ENCODE data around the gene RAD51B. TPM values are rescaled to one million over a fixed set of nuclear protein-coding genes. Genes with fewer than 3 reads are reported as not detected.

Gene RAD51B
- total RNA-seq, 1 experiment from 2014 or later, result 29.9 TPM

GRCh38 chr14:67800743-67801142 lies 18.8 kb upstream of the RAD51B start:
- H3F3A ChIP-seq (ENCODE audit: insufficient read depth, low read depth), result no peaks in the 10 kb centered on the region
- H3K4me2 ChIP-seq, result no peak overlapping the region
- H2AFZ ChIP-seq, result no peak overlapping the region
- H3K9me2 ChIP-seq (ENCODE audit: insufficient read depth), result no peaks in the 10 kb centered on the region
- no peaks in the 10 kb centered on the region for H3K27me3 ChIP-seq (ENCODE audit: insufficient read depth, low read depth)
- H3K36me3 ChIP-seq (ENCODE audit: low read depth), result no peaks in the 10 kb centered on the region; the same call in 1 of the 2 replicates
- no peak for DNase-seq
- CTCF ChIA-PET, result no interaction called here
- TF ChIP-seq, protein P1, sequence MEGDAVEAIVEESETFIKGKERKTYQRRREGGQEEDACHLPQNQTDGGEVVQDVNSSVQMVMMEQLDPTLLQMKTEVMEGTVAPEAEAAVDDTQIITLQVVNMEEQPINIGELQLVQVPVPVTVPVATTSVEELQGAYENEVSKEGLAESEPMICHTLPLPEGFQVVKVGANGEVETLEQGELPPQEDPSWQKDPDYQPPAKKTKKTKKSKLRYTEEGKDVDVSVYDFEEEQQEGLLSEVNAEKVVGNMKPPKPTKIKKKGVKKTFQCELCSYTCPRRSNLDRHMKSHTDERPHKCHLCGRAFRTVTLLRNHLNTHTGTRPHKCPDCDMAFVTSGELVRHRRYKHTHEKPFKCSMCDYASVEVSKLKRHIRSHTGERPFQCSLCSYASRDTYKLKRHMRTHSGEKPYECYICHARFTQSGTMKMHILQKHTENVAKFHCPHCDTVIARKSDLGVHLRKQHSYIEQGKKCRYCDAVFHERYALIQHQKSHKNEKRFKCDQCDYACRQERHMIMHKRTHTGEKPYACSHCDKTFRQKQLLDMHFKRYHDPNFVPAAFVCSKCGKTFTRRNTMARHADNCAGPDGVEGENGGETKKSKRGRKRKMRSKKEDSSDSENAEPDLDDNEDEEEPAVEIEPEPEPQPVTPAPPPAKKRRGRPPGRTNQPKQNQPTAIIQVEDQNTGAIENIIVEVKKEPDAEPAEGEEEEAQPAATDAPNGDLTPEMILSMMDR (conservative IDR thresholded peaks at IDR 0.05), result no peak
- TF ChIP-seq EZH2 (IDR thresholded peaks at IDR 0.05; ENCODE audit: low read depth), result no peak
- no TSS peak for BruUV-seq (replicated peaks)
- no peak overlapping the region for H3K4me3 ChIP-seq
- H3K9me3 ChIP-seq (ENCODE audit: insufficient read depth, low read depth), result no peaks in the 10 kb centered on the region
- no peaks in the 10 kb centered on the region for H3K79me2 ChIP-seq (ENCODE audit: low read depth)
- intact Hi-C loops (cut with micrococcal nuclease; ENCODE audit: unreplicated experiment), result no loop called here
- POLR2A ChIA-PET (ENCODE audit: unreplicated experiment), result no interaction called here
- H4K20me1 ChIP-seq (ENCODE audit: insufficient read depth), result no peaks in the 10 kb centered on the region
- no peak overlapping the region for H3K27ac ChIP-seq
- no peaks in the 10 kb centered on the region for H3K4me1 ChIP-seq (replicated peaks; ENCODE audit: insufficient read depth)

GRCh38 chr14:67806246-67806645 lies 13.3 kb upstream of the RAD51B start:
- no peak overlapping the region for H3K4me2 ChIP-seq
- no peaks in the 10 kb centered on the region for H3K79me2 ChIP-seq (ENCODE audit: low read depth)
- no peak for DNase-seq
- H4K20me1 ChIP-seq (ENCODE audit: insufficient read depth), result no peaks in the 10 kb centered on the region
- BruUV-seq (replicated peaks), result no TSS peak
- H3K27ac ChIP-seq, result no peak overlapping the region
- no peaks in the 10 kb centered on the region for H3K9me2 ChIP-seq (ENCODE audit: insufficient read depth)
- H3K36me3 ChIP-seq (ENCODE audit: low read depth), result peaks cover 4% of the 10 kb centered on the region; the same call in 1 of the 2 replicates
- CTCF ChIA-PET, result no interaction called here
- H3K4me1 ChIP-seq (replicated peaks; ENCODE audit: insufficient read depth), result no peaks in the 10 kb centered on the region
- H3F3A ChIP-seq (ENCODE audit: insufficient read depth, low read depth), result no peaks in the 10 kb centered on the region
- H3K27me3 ChIP-seq (ENCODE audit: insufficient read depth, low read depth), result no peaks in the 10 kb centered on the region
- TF ChIP-seq, protein P1 (conservative IDR thresholded peaks at IDR 0.05), result no peak
- TF ChIP-seq EZH2 (IDR thresholded peaks at IDR 0.05; ENCODE audit: low read depth), result no peak
- intact Hi-C loops (cut with micrococcal nuclease; ENCODE audit: unreplicated experiment), result no loop called here
- no peak overlapping the region for H3K4me3 ChIP-seq
- POLR2A ChIA-PET (ENCODE audit: unreplicated experiment), result no interaction called here
- no peaks in the 10 kb centered on the region for H3K9me3 ChIP-seq (ENCODE audit: insufficient read depth, low read depth)
- no peak overlapping the region for H2AFZ ChIP-seq

DNA sequence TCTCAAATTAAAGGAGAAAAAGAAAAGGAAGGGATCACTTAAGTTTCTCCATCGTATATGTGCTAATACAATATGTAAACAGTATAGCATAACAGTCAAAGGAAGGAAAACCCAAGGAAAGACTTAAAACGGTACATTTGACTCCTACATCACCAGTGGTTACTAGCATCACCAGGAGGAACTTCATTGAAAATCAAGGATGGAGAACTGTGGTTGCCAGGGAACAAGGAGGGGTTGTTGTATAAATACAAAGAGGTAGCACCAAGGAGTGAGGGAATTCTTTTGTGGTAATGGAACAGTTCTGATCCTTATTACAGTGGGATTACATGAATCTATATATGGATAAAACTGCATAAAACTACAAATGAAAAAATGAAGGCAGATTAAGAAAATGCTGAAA lies 4.8 kb upstream of the RAD51B start:
- Histone ChIP-seq H4K20me1 (ENCODE audit: insufficient read depth) (0 out of 2 replicates have a peak, but pooled peaks cover 7% of the 10 kb centered on the region), H3K27ac (no peak overlapping the region), H3K79me2 (ENCODE audit: low read depth) (peaks cover 18% of the 10 kb centered on the region), H3K4me3 (peak overlapping the region; percentile 83; the same call in 1 of the 2 replicates), H3K4me2 (peak overlapping the region; percentile 83), H3K27me3 (ENCODE audit: insufficient read depth, low read depth) (no peaks in the 10 kb centered on the region), H3K9me3 (ENCODE audit: insufficient read depth, low read depth) (no peaks in the 10 kb centered on the region), H3K9me2 (ENCODE audit: insufficient read depth) (no peaks in the 10 kb centered on the region), H2AFZ (no peak overlapping the region), H3F3A (ENCODE audit: insufficient read depth, low read depth) (no peaks in the 10 kb centered on the region), H3K36me3 (ENCODE audit: low read depth) (peaks cover 10% of the 10 kb centered on the region; the same call in 1 of the 2 replicates), H3K4me1 (replicated peaks; ENCODE audit: insufficient read depth) (peaks cover 15% of the 10 kb centered on the region; the same call in 1 of the 2 replicates)
- BruUV-seq (replicated peaks), result no TSS peak
- POLR2A ChIA-PET (ENCODE audit: unreplicated experiment), result no interaction called here
- TF ChIP-seq EZH2 (IDR thresholded peaks at IDR 0.05; ENCODE audit: low read depth), result no peak
- TF ChIP-seq, protein P1 (conservative IDR thresholded peaks at IDR 0.05), result no peak
- CTCF ChIA-PET, result no interaction called here
- intact Hi-C loops (cut with micrococcal nuclease; ENCODE audit: unreplicated experiment), result no loop called here
- DNase-seq, result no peak
